Measurements from ENCODE around the gene SOCS2.
A peak's percentile ranks its signal among the peaks of the same experiment; 100 is the strongest.
"Not testable (repeated sequence)": the region's sequence is repeated elsewhere in the genome, so short reads cannot be mapped to it uniquely, and the experiment has no call there.

Gene SOCS2

DNA sequence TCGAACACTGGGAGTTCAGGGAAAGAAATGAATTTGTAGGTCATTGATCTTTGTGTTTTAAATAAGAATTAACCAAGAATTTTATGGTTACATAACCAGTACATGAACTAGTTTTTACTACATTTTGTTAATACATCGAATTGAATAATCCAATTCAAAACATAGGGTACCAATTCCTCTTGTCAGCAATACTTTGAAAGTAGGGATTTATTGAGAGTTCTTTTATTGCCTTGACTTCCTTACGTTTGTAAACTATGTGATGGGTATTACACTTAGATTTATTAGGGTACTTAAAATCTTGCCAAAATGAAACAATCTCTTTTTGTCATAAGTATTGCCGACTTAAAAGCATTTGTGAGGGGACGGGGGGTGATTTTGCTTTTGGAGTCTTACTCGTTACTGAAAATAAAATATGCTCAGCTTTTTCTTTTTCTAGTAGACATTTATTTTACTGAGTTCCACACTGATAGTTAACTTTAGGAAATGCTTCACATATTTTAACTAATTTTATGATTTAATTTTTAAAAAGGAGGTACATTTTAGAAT lies 22.4 kb downstream of the SOCS2 start:
- no peak for DNase-seq

DNA sequence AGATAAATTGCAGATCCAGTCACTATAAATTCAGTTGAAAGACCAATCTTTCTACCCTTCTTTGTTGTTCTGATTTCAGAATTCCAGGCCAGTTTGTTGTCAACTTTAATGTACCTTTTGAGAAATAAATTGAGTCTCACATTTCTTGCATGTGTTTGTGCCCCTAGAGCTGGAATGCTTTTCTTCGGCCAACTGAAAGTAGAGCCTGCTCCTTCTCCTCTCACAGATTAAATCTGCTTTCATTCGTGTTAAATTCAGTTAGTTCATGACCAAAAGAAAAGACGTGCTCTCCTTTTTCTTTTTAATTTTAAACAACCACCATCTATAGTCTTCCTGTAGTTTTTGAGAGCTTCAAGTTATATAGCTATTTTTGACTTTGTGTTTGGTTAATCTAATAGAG lies 22.9 kb downstream of the SOCS2 start:
- DNase-seq: peak; percentile 16

- no peak for DNase-seq
Observed at GRCh38 chr12:93597608-93598007, 25.1 kb downstream of the SOCS2 start.

DNA sequence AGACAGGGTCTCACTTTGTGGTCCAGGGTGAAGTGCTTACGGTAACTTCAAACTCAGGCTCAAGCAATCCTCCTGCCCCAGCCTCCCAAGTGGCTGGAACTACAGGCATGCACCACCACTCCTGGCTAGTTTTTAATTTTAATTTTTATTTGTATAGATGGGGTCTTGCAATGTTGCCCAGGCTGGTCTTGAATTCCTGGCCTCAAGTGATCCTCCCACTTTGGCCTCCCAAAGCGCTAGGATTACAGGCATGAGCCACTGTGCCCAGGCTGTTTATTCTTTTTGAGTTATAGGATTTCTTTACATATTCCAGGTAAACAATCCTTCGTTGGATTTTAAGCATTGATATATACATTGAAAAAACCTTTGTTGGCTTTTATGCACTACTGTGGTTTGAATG lies 26.7 kb downstream of the SOCS2 start:
- DNase-seq: no peak

GRCh38 chr12:93601591-93601990 lies 29.1 kb downstream of the SOCS2 start:
- no peak for DNase-seq

DNA sequence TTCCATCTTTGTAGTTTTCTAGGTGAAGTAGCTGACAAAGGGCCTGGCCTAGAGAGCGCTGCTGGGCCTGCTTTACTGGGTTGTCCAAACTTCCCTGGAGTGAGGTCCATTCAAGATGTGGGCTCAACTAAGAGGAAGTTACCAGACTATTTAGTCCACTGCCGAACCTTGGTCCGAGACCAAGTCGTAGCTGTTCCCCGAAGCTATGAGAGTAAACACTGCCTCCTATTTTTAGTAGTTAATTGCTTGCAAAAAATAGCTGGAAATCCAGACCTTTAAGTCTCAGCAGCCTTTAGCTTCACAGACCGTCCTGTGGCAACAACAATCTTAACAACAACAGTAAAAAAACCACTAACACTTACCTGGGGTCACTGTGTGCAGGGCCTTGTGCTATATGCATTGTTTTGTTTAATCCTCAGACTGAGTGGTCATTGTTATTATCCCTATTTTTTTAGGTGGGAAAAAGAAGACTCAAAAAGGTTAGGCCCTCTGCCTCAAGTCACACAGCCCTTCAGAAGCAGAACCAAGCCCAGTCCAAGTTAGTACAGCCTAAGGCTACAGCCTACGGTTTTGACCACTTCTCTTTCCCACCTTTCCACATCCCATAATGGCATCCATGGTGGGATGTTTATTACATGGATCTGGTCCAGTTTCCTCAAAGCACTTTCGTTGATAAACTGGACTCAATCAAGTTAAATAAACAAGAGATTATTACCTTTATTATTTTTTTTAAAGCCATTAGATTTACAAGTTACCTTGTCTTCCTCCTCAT lies 30.6 kb downstream of the SOCS2 start:
- DNase-seq: no peak

- DNase-seq: peak; percentile 11
Observed at GRCh38 chr12:93603762-93604161, 31.3 kb downstream of the SOCS2 start.

DNA sequence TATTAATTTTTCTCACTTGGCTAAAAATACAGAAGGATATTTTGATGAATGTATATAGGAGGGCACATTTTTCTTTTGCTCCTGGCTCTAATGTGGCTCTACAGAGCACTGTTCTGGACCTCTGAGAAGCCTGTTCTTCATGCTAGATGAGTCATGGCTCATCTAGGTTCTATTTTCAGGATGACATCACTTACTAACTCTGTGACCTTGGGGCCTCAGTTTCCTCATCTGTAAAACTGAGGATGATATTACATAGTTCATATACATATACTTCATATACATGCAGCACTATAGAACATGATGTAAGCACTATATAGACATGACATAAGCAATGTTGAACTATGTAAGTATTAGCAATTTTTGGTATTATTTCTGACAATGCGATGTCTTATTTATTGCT lies 35.8 kb downstream of the SOCS2 start:
- DNase-seq: no peak

- DNase-seq: no peak
Observed at GRCh38 chr12:93609281-93610192, 37.1 kb downstream of the SOCS2 start.

DNA sequence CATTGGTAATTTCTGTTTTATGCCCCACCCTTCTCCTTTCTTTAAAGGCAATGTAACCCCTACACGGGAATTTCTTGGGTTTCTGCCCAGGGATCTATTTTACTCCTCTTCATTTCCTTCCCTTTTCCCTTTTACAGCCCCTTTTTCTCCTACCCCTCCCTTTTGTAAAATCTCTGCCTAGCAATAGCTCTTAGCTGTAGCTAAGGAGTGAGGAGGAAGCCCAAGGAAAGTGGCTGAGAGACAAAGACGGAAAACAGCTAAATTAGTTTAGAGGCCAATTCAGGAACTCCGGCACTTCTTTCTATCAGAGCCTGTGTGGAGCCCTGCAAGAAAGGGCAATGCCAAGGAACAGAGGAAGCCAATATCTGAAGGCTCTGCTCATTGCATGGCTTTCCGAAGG lies 40.3 kb downstream of the SOCS2 start:
- no peak for DNase-seq

DNA sequence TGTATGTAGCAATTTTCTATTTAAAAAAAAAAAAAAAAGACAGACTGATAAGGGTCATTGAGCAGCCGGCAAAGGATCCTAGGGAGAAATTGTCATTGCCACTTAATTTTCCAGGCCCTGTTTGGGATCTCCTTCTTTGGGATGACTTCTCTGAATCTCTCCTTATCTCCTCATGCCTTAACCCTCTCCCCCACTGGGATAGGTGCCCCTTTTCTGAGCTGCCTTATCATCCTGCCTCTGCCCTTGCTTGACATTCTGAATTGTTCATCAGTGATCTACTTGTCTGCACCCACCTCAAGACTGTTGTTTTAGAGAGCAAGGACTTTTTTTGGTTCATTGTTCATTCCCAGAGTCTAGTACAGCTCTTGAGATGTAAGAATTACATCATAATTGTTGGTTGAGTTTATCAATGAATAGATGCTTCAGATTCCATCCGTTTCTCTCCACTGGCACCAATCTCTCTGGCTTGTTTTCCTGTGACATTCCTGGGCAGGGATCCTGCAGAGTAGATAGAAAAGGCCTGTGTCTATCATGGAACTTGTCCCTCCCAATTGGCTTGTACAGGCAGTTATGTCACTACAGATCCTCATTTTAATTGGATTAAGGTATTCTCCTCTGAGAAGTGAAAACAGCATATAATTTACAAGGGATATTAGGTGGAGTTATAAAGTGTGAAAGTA lies 42.6 kb downstream of the SOCS2 start:
- DNase-seq: no peak

GRCh38 chr12:93616584-93617101 lies 44.2 kb downstream of the SOCS2 start:
- DNase-seq: no peak

GRCh38 chr12:93618891-93619410 lies 46.5 kb downstream of the SOCS2 start:
- no peak for DNase-seq

- no peak for DNase-seq
Observed at GRCh38 chr12:93621986-93622385, 49.5 kb downstream of the SOCS2 start.

- no peak for DNase-seq
Observed at GRCh38 chr12:93622485-93622884, 50.0 kb downstream of the SOCS2 start.

- DNase-seq: peak; percentile 3
Observed at GRCh38 chr12:93624595-93625294, 52.3 kb downstream of the SOCS2 start.

- not testable (repeated sequence) for DNase-seq
Observed at GRCh38 chr12:93625295-93625645, 52.8 kb downstream of the SOCS2 start.

DNA sequence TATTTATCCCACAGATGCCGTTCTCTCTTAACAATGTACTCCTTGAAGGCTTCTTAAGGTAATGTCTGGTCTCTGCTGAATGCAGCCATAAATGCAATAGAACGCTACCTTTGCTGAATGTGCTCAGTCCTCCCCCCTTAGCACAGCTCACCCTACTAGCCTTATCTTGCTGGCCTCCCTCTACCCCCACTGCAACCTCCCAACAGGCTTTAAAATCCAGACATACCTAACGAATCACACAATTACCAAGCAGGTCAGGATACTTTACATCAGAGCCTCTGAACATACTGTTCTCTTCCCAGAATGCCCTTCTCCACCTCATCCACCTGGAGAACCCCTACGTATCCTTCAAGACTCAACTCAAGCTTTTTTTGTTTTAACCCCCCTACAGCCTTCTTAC lies 53.7 kb downstream of the SOCS2 start:
- DNase-seq: no peak
